HEK293T (cell line): ENCODE measurements around the gene TCHP.

Experiments
- CTCF ChIA-PET: fragments of 350-600 bp; formaldehyde crosslinking; extraction: SDS; loops from one replicate; lab custom pipeline; 2021; ENCODE audit warnings: antibody characterized with exemption, inconsistent platforms; lab: Yijun Ruan, JAX
- POLR2A ChIA-PET: fragments of 350-600 bp; formaldehyde crosslinking; extraction: SDS; loops from one replicate; lab custom pipeline; 2020; ENCODE audit warnings: antibody characterized with exemption, inconsistent platforms; lab: Yijun Ruan, JAX
- DNase-seq: peaks from one replicate; pipeline ENCODE4 v3.0.0; 2012; ENCODE audit warnings: mixed read lengths; ENCODE audit errors: extremely low spot score
- ARNT ChIP-seq: fragments of 450-650 bp; IDR thresholded peaks from 2 replicates; pipeline ENCODE4 v1.6.1; 2017; ENCODE audit warnings: mild to moderate bottlenecking
- BHLHE40 ChIP-seq: fragments of 450-650 bp; IDR thresholded peaks from 2 replicates; pipeline ENCODE4 v1.6.1; 2016; ENCODE audit warnings: mild to moderate bottlenecking, moderate library complexity, borderline replicate concordance
- CTBP1 ChIP-seq: fragments of 450-650 bp; IDR thresholded peaks from 2 replicates; pipeline ENCODE4 v1.6.1; 2016; ENCODE audit warnings: borderline replicate concordance
- ELF4 ChIP-seq: fragments of 450-650 bp; IDR thresholded peaks from 2 replicates; pipeline ENCODE4 v1.6.1; 2017; ENCODE audit warnings: antibody characterized with exemption
- FOXA1 ChIP-seq: fragments of 450-650 bp; IDR thresholded peaks from 2 replicates; pipeline ENCODE4 v1.6.1; 2016; ENCODE audit warnings: mild to moderate bottlenecking
- FOXK2 ChIP-seq: fragments of 450-650 bp; IDR thresholded peaks from 2 replicates; pipeline ENCODE4 v1.6.1; 2016; ENCODE audit warnings: mild to moderate bottlenecking
- FOXM1 ChIP-seq: fragments of 450-650 bp; IDR thresholded peaks from 2 replicates; pipeline ENCODE4 v1.6.1; 2017; ENCODE audit warnings: mild to moderate bottlenecking, borderline replicate concordance
- HDGF ChIP-seq: fragments of 450-650 bp; IDR thresholded peaks from 2 replicates; pipeline ENCODE4 v1.6.1; 2017; ENCODE audit warnings: antibody characterized with exemption, borderline replicate concordance
- L3MBTL2 ChIP-seq: fragments of 450-650 bp; conservative IDR thresholded peaks from 2 replicates; pipeline ENCODE4 v1.6.1; 2016; ENCODE audit warnings: mild to moderate bottlenecking
- LEF1 ChIP-seq: fragments of 450-650 bp; IDR thresholded peaks from 2 replicates; pipeline ENCODE4 v1.6.1; 2017; ENCODE audit warnings: mild to moderate bottlenecking, borderline replicate concordance
- NFRKB ChIP-seq: fragments of 450-650 bp; IDR thresholded peaks from 2 replicates; pipeline ENCODE4 v1.6.1; 2016; ENCODE audit warnings: mild to moderate bottlenecking, moderate library complexity
- SP1 ChIP-seq: fragments of 450-650 bp; IDR thresholded peaks from 2 replicates; pipeline ENCODE4 v1.6.1; 2017
- SUZ12 ChIP-seq: fragments of 450-650 bp; IDR thresholded peaks from 2 replicates; pipeline ENCODE4 v1.6.1; 2016; ENCODE audit warnings: mild to moderate bottlenecking
- TARDBP ChIP-seq: fragments of 450-650 bp; IDR thresholded peaks from 2 replicates; pipeline ENCODE4 v1.6.1; 2016
- ZNF384 ChIP-seq: fragments of 450-650 bp; IDR thresholded peaks from 2 replicates; pipeline ENCODE4 v1.6.1; 2016
- TF ChIP-seq, protein P1 (sequence below): fragments of 450-650 bp; IDR thresholded peaks from 2 replicates; pipeline ENCODE4 v1.6.1; 2016

Gene TCHP

DNA sequence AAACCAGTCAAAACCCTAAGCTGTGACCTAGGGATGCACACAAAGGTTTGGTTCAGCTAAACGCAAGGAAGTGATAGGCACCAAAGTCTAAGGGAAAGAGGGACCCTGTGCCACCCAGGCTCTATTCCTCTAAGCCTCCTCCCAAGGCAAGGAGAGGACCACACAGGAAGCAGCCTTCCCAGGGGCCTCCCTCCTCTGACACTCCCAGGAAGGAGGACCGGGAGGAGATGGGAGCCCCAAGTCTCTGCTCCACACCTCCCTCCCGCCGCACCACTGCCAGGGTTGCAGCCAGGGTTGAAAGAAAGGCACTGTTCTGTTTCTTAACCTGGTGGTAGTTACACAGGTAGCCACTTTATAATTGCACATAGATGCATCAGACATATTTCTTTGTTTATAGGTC is 21.9 kb downstream of the TCHP start:
- CTCF ChIA-PET = no interaction called here
- POLR2A ChIA-PET = no interaction called here
- DNase-seq = no peak
- TF ChIP-seq HDGF = no peak
- TF ChIP-seq LEF1 = no peak
- no peak for TF ChIP-seq CTBP1
- TF ChIP-seq ZNF384 = no peak
- TF ChIP-seq TARDBP = no peak
- TF ChIP-seq ELF4 = no peak
- TF ChIP-seq BHLHE40 = no peak
- TF ChIP-seq ARNT = no peak
- no peak for TF ChIP-seq FOXK2

DNA sequence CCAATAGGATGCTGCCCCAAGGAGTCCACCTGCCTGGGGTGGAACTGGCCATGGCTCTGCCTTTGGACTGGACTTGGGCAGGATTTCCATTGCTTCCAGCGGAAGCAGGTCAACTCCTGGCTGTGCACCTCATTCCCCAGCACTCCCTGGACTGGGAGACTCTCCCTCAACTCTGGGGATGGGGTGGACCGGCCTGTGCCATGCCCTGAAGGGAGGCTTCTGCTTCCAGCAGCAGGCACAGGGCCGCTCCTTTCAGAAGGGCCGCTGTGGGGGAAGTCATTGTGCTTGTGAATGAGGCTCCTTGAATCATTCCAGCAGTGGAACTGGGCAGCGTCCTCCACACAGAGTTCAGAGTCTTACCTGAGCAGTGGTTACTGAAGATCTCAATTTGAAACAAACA is 23.0 kb downstream of the TCHP start:
- ChIA-PET POLR2A (no interaction called here), CTCF (no interaction called here)
- TF ChIP-seq BHLHE40 (no peak), L3MBTL2 (no peak), LEF1 (no peak), ARNT (no peak), SP1 (no peak), FOXK2 (no peak), ZNF384 (no peak), CTBP1 (no peak), HDGF (no peak), ELF4 (no peak), FOXA1 (no peak)
- TF ChIP-seq, protein P1, sequence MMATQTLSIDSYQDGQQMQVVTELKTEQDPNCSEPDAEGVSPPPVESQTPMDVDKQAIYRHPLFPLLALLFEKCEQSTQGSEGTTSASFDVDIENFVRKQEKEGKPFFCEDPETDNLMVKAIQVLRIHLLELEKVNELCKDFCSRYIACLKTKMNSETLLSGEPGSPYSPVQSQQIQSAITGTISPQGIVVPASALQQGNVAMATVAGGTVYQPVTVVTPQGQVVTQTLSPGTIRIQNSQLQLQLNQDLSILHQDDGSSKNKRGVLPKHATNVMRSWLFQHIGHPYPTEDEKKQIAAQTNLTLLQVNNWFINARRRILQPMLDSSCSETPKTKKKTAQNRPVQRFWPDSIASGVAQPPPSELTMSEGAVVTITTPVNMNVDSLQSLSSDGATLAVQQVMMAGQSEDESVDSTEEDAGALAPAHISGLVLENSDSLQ = no peak
- DNase-seq = no peak

DNA sequence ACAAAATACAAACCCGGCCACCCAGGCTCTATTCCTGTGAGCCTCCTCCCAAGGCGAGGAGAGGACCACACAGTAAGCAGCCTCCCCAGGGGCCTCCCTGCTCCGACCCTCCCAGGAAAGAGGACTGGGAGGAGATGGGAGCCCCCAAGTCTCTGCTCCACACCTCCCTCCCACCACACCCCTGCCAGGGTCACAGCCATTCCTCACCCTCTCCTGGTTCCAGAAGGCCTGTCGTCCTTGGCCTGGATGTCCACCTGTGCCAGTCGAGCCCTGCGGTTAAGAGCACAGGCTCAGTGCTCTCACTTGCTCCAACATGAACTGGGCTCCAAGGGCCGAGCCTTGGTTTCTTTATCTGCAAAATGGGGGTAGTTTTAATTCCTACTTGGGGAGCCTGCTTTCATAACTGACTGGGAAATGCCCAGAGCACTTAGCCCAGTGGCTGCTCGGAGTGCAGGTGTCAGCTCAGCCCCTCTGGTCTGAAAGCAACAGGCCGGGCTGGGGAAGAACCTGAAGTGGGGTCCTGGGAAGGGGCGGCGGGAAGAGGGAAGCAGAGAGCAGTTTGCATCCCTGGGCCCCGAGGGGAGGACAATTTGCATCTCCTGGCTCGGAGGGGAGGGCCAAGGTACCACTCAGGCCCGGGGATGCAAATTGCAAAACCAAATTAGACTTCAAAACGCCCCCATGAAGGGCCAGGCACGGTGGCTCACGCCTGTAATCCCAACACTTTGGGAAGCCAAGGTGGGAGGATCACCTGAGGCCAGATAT is 23.6 kb downstream of the TCHP start:
- TF ChIP-seq NFRKB (no peak), SUZ12 (no peak), ZNF384 (no peak), FOXM1 (no peak), TARDBP (no peak), CTBP1 (no peak), HDGF (no peak), FOXA1 (no peak), LEF1 (no peak), SP1 (no peak), ARNT (no peak)
- TF ChIP-seq, protein P1 = no peak
- ChIA-PET CTCF (no interaction called here), POLR2A (no interaction called here)
- DNase-seq = no peak

DNA sequence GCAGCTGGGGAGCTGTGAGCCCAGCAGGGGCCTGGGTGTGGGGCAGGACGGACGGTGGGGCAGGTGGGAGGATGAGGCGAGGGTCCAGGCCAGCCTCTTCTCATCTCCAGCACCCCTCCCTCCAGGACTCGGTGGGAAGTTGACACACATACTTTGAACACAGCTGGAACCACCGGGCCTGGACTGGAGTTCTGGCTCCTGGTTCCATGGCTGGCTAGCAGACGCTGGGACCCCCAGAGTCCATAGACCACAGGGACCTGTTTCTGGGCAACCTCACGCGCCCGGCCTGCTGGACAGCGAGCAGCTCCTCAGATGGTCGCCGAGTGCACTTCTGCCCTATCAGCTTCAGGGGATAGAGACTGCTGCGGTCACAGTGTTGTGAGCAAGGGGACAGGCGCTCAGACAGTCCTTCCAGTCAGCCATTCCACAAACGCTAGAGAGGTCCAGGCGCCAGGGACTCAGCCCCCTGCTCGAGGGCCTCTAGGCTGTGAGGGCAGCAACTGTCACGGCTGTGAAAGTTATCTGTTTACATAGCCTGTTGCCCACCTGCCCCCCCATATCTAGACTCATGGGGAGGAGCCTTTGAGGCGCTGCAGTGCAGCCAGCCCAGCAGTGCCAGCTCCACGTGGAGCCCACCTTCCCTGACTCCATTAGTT is 25.2 kb downstream of the TCHP start:
- no peak for DNase-seq
- POLR2A ChIA-PET = no interaction called here
- CTCF ChIA-PET = no interaction called here
- TF ChIP-seq ELF4 (no peak), NFRKB (no peak), FOXK2 (no peak), HDGF (no peak), CTBP1 (no peak), BHLHE40 (no peak), SP1 (no peak), ZNF384 (no peak), L3MBTL2 (no peak), FOXM1 (no peak), SUZ12 (no peak), ARNT (no peak), FOXA1 (no peak), LEF1 (no peak), TARDBP (no peak)
- TF ChIP-seq, protein P1 = no peak

DNA sequence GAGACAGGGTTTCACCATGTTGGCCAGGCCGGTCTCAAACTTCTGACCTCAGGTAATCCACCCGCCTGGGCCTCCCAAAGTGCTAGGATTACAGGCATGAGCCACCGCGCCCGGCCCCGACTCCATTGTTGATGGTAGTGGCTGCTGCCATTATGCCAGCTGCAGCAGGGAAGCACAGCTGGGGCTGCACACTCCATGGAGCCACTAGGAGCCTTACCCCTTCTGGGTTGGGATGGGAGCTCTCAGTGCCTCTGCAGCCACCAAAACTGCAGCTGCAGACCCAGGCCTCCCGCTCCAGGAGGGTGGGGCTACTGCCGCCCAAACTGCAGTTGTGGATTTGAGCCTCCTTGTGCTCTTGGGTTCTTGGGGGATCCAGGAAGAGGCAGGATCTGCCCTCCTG is 25.9 kb downstream of the TCHP start:
- TF ChIP-seq BHLHE40 = no peak
- no peak for TF ChIP-seq NFRKB
- TF ChIP-seq ZNF384 = no peak
- no peak for TF ChIP-seq FOXM1
- no peak for TF ChIP-seq TARDBP
- TF ChIP-seq ELF4 = no peak
- no peak for TF ChIP-seq HDGF
- no peak for TF ChIP-seq SUZ12
- TF ChIP-seq LEF1 = no peak
- no peak for TF ChIP-seq ARNT
- POLR2A ChIA-PET = no interaction called here
- CTCF ChIA-PET = interaction anchor here (1.0 kb wide), 1 partner anchor 25 kb away, joined by 3 read pairs; no protein-coding TSS in a partner anchor
- DNase-seq = no peak
